H1 (cell line): ENCODE measurements around the gene CCSER2. TPM values are rescaled to one million over a fixed set of nuclear protein-coding genes. Genes with fewer than 3 reads are reported as not detected.

Experiments
- CTCF ChIA-PET: fragments of 300-600 bp; sonication (Branson Sonifier 250); formaldehyde crosslinking; loops from one replicate; lab custom pipeline; 2021; ENCODE audit not compliant: partially characterized antibody; lab: Charles Lee
- POLR2A ChIA-PET: fragments of 300-600 bp; sonication (Branson Sonifier 250); formaldehyde crosslinking; loops from one replicate; lab custom pipeline; 2021; ENCODE audit warnings: inconsistent platforms; ENCODE audit not compliant: partially characterized antibody; lab: Charles Lee
- DNase-seq, 2 experiments: peaks; one replicate each; pipeline versions ENCODE4 v3.0.0 to v3.0.0-alpha.2; 2010 to 2022; ENCODE audit warnings: low spot score in 2 of 2, low read depth in 1 of 2, mixed read lengths in 1 of 2
- FAIRE-seq: peaks from 2 replicates; lab custom pipeline; 2011; peaks lifted over from hg19 to GRCh38; lab: Jason Lieb, UNC
- H2AFZ ChIP-seq: 2 replicates; pipeline ENCODE4 v1.8.1; 2012; ENCODE audit warnings: low read length, inconsistent platforms
- H2AK5ac ChIP-seq: 2 replicates; pipeline ENCODE4 v1.6.1; 2013; ENCODE audit warnings: low read depth, low read length
- H2BK120ac ChIP-seq: replicated peaks from 2 replicates; pipeline ENCODE3; 2013; ENCODE audit warnings: low read depth, low read length, inconsistent platforms
- H2BK12ac ChIP-seq: 2 replicates; pipeline ENCODE4 v1.6.1; 2013; ENCODE audit warnings: low read depth, low read length
- H2BK15ac ChIP-seq: 2 replicates; pipeline ENCODE4 v1.6.1; 2013; ENCODE audit warnings: low read length
- H2BK20ac ChIP-seq: 2 replicates; pipeline ENCODE4 v1.6.1; 2013; ENCODE audit warnings: low read length
- H2BK5ac ChIP-seq: 2 replicates; pipeline ENCODE4 v1.6.1; 2013; ENCODE audit warnings: low read depth, low read length
- H3K14ac ChIP-seq: 2 replicates; pipeline ENCODE4 v1.6.1; 2013; ENCODE audit warnings: inconsistent platforms; ENCODE audit not compliant: insufficient read length
- H3K18ac ChIP-seq: 2 replicates; pipeline ENCODE4 v1.6.1; 2013; ENCODE audit warnings: low read length; ENCODE audit errors: extremely low read depth
- H3K23ac ChIP-seq: 2 replicates; pipeline ENCODE4 v1.6.1; 2013; ENCODE audit warnings: inconsistent platforms; ENCODE audit not compliant: insufficient read length
- H3K23me2 ChIP-seq: 2 replicates; pipeline ENCODE4 v1.6.1; 2013; ENCODE audit warnings: low read depth, low read length
- H3K27ac ChIP-seq: 2 replicates; pipeline ENCODE4 v1.6.1; 2011; ENCODE audit warnings: low read depth, low read length, inconsistent platforms
- H3K27me3 ChIP-seq, 4 experiments: replicated peaks in 1 of 4; 1 replicate in 1 of 4; 2 replicates in 3 of 4; pipeline versions ENCODE4 v1.6.1 to v1.8.1; 2011 to 2013; ENCODE audit warnings: low read length in 3 of 4, mild to moderate bottlenecking in 3 of 4, inconsistent platforms in 2 of 4, mixed read lengths in 2 of 4, moderate library complexity in 1 of 4; ENCODE audit not compliant: control insufficient read depth in 3 of 4, insufficient read depth in 3 of 4; ENCODE audit errors: extremely low read depth in 1 of 4
- H3K36me3 ChIP-seq, 4 experiments: 2 replicates each; pipeline versions ENCODE4 v1.6.1 to v1.8.1; 2011 to 2013; ENCODE audit warnings: mild to moderate bottlenecking in 4 of 4, low read length in 3 of 4, moderate library complexity in 2 of 4, control low read depth in 1 of 4, inconsistent platforms in 1 of 4; ENCODE audit not compliant: insufficient read depth in 4 of 4, control insufficient read depth in 2 of 4
- H3K4ac ChIP-seq: replicated peaks from 2 replicates; pipeline ENCODE3; 2013; ENCODE audit warnings: low read length, low read depth, mixed read lengths, inconsistent platforms; ENCODE audit not compliant: insufficient read length
- H3K4me1 ChIP-seq, 4 experiments: replicated peaks in 1 of 4; 1 replicate in 1 of 4; 2 replicates in 3 of 4; pipeline versions ENCODE4 v1.6.1 to v1.8.1; 2011 to 2013; ENCODE audit warnings: low read length in 3 of 4, inconsistent platforms in 2 of 4, mixed read lengths in 1 of 4; ENCODE audit not compliant: insufficient read depth in 4 of 4, control insufficient read depth in 3 of 4
- H3K4me2 ChIP-seq, 2 experiments: 2 replicates each; pipeline versions ENCODE4 v1.6.1 to v1.8.1; 2011 to 2013; ENCODE audit warnings: low read depth in 2 of 2, low read length in 2 of 2, control low read depth in 1 of 2, inconsistent platforms in 1 of 2, mild to moderate bottlenecking in 1 of 2; ENCODE audit not compliant: insufficient read depth in 1 of 2
- H3K4me3 ChIP-seq, 4 experiments: fragments of 200-600, 300-600 bp in 1 of 4; sonication (generic), shearing (Covaris generic), sonication (Bioruptor Twin) in 1 of 4; 2 replicates each; pipeline versions ENCODE4 v1.5.1 to v1.8.1; 2011 to 2016; ENCODE audit warnings: low read length in 4 of 4, low read depth in 3 of 4, control low read depth in 2 of 4, inconsistent platforms in 2 of 4, mild to moderate bottlenecking in 2 of 4, mixed read lengths in 1 of 4, moderate library complexity in 1 of 4; ENCODE audit not compliant: insufficient read depth in 2 of 4; ENCODE audit errors: extremely low read depth in 1 of 4
- H3K56ac ChIP-seq: replicated peaks from 2 replicates; pipeline ENCODE3; 2013; ENCODE audit warnings: low read depth, mild to moderate bottlenecking, mixed read lengths, low read length, inconsistent platforms; ENCODE audit not compliant: insufficient read length
- H3K79me1 ChIP-seq: 2 replicates; pipeline ENCODE4 v1.6.1; 2013; ENCODE audit warnings: low read depth, low read length, control low read depth
- H3K79me2 ChIP-seq, 2 experiments: 2 replicates each; pipeline versions ENCODE4 v1.6.1 to v1.8.1; 2012 to 2013; ENCODE audit warnings: low read length in 2 of 2, mild to moderate bottlenecking in 2 of 2, inconsistent platforms in 1 of 2; ENCODE audit not compliant: insufficient read depth in 2 of 2, control insufficient read depth in 1 of 2
- H3K9ac ChIP-seq, 4 experiments: replicated peaks in 1 of 4; 1 replicate in 1 of 4; 2 replicates in 3 of 4; pipeline versions ENCODE4 v1.6.1 to v1.8.1; 2011 to 2013; ENCODE audit warnings: low read depth in 3 of 4, low read length in 3 of 4, control low read depth in 2 of 4, mild to moderate bottlenecking in 2 of 4, moderate library complexity in 2 of 4, inconsistent platforms in 1 of 4; ENCODE audit errors: extremely low read depth in 1 of 4
- H3K9me3 ChIP-seq, 2 experiments: 2 replicates each; pipeline versions ENCODE4 v1.6.1 to v1.8.1; 2012 to 2013; ENCODE audit warnings: mild to moderate bottlenecking in 2 of 2, moderate library complexity in 2 of 2, control low read depth in 1 of 2, inconsistent platforms in 1 of 2, low read depth in 1 of 2, low read length in 1 of 2, mixed read lengths in 1 of 2; ENCODE audit not compliant: insufficient read depth in 2 of 2
- H4K20me1 ChIP-seq, 2 experiments: replicated peaks in 1 of 2; 2 replicates each; pipeline versions ENCODE3 to v1.8.1; 2011 to 2013; ENCODE audit warnings: inconsistent platforms in 2 of 2, low read length in 2 of 2, mild to moderate bottlenecking in 1 of 2; ENCODE audit not compliant: insufficient read depth in 2 of 2, control insufficient read depth in 1 of 2
- H4K5ac ChIP-seq: 2 replicates; pipeline ENCODE4 v1.6.1; 2013; ENCODE audit warnings: low read length, low read depth, mixed read lengths, inconsistent platforms; ENCODE audit not compliant: insufficient read length
- H4K8ac ChIP-seq: 2 replicates; pipeline ENCODE4 v1.8.0; 2013; ENCODE audit warnings: mild to moderate bottlenecking, moderate library complexity, low read length, inconsistent platforms; ENCODE audit not compliant: insufficient read depth; ENCODE audit errors: extremely low read depth
- H4K91ac ChIP-seq: replicated peaks from 2 replicates; pipeline ENCODE3; 2013; ENCODE audit warnings: low read length, mixed read lengths, inconsistent platforms; ENCODE audit not compliant: insufficient read length
- BACH1 ChIP-seq: IDR thresholded peaks from 2 replicates; pipeline ENCODE4 v1.6.1; 2012; ENCODE audit warnings: low read length, improper control_type of control experiment
- CBX8 ChIP-seq: fragments of 300-800, 300-1000 bp; sonication (generic); IDR thresholded peaks from 2 replicates; pipeline ENCODE4 v1.7.1; 2016; ENCODE audit warnings: low read depth, low read length, borderline replicate concordance
- CHD1 ChIP-seq: IDR thresholded peaks from 2 replicates; pipeline ENCODE4 v1.6.1; 2012; ENCODE audit warnings: low read depth, low read length, improper control_type of control experiment
- GABPA ChIP-seq: IDR thresholded peaks from 2 replicates; pipeline ENCODE4 v1.6.1; 2011; ENCODE audit warnings: mild to moderate bottlenecking, low read length, moderate library complexity, borderline replicate concordance; ENCODE audit not compliant: insufficient read depth
- HDAC2 ChIP-seq, 2 experiments: fragments of 300-600 bp in 1 of 2; sonication (generic) in 1 of 2; IDR thresholded peaks; 2 replicates each; pipeline ENCODE4 v1.6.1; 2011 to 2012; ENCODE audit warnings: low read depth in 2 of 2, low read length in 2 of 2, mild to moderate bottlenecking in 2 of 2, moderate library complexity in 2 of 2, borderline replicate concordance in 1 of 2, inconsistent platforms in 1 of 2
- HDAC6 ChIP-seq: IDR thresholded peaks from one replicate; pipeline ENCODE4 v1.7.1; 2012; ENCODE audit warnings: low read depth, mild to moderate bottlenecking, inconsistent platforms, low read length, moderate library complexity
- JUND ChIP-seq: IDR thresholded peaks from 2 replicates; pipeline ENCODE4 v1.6.1; 2011; ENCODE audit warnings: mild to moderate bottlenecking, improper control_type of control experiment, low read length
- MAFK ChIP-seq: IDR thresholded peaks from 2 replicates; pipeline ENCODE4 v1.6.1; 2012; ENCODE audit warnings: low read depth, mild to moderate bottlenecking, improper control_type of control experiment, low read length
- POLR2A ChIP-seq, 2 experiments: IDR thresholded peaks; 1 replicate in 1 of 2; 2 replicates in 1 of 2; pipeline ENCODE4 v1.6.1; 2011; ENCODE audit warnings: low read depth in 2 of 2, low read length in 2 of 2, mild to moderate bottlenecking in 2 of 2; ENCODE audit errors: control extremely low read depth in 1 of 2
- POLR2AphosphoS5 ChIP-seq: IDR thresholded peaks from 2 replicates; pipeline ENCODE4 v1.6.1; 2011; ENCODE audit warnings: low read depth, low read length
- RFX5 ChIP-seq: IDR thresholded peaks from 2 replicates; pipeline ENCODE4 v1.6.1; 2011; ENCODE audit warnings: low read depth, low read length, improper control_type of control experiment, borderline replicate concordance
- SIRT6 ChIP-seq: IDR thresholded peaks from one replicate; pipeline ENCODE4 v1.7.1; 2012; ENCODE audit warnings: low read length, inconsistent platforms
- SIX5 ChIP-seq: IDR thresholded peaks from 2 replicates; pipeline ENCODE4 v1.6.1; 2011; ENCODE audit warnings: mild to moderate bottlenecking, low read depth, low read length
- SP1 ChIP-seq: IDR thresholded peaks from 2 replicates; pipeline ENCODE4 v1.6.1; 2011; ENCODE audit warnings: low read depth, low read length
- ZNF274 ChIP-seq: IDR thresholded peaks from 2 replicates; pipeline ENCODE4 v1.7.0; 2012; ENCODE audit warnings: low read length, borderline replicate concordance; ENCODE audit errors: extremely low read depth
- WGBS, 2 experiments: shearing (Covaris generic) in 1 of 2; methylation state at CpG; one replicate each; pipeline versions ENCODE4 v1.1.6 to v1.1.7; 2013 to 2015; ENCODE audit warnings: low lambda C conversion rate in 2 of 2, mixed read lengths in 2 of 2, inconsistent platforms in 1 of 2, low coverage in 1 of 2, missing lambda C conversion rate in 1 of 2; ENCODE audit not compliant: insufficient replicate concordance in 2 of 2, insufficient coverage in 1 of 2, insufficient read length in 1 of 2; ENCODE audit errors: extremely low coverage in 1 of 2, missing lambda C conversion rate in 1 of 2; 5-methylcytosine and 5-hydroxymethylcytosine counted together
- polyA plus RNA-seq, 7 experiments: library from polyadenylated mRNA; depleted of rRNA in 3 of 7; stranded (reverse) in 5 of 7; unstranded in 2 of 7; fragments of >200 nt in 5 of 7; fragments of 200-250 nt in 2 of 7; gene quantifications; 1 replicate in 5 of 7; 2 replicates in 1 of 7; 4 replicates in 1 of 7; pipeline versions ENCODE4 v1.2.1 to v1.2.3, GENCODE V29; 2011 to 2013; ENCODE audit warnings: missing spikeins in 2 of 7, mixed read lengths in 2 of 7
- total RNA-seq: library from RNA; stranded (reverse); fragmentation: NEBNext Ultra II Directional; extraction: Animal tissue kit (Norgen Biotek cat#: 25700); gene quantifications from 2 replicates; pipeline ENCODE4 v1.2.1, GENCODE V29; 2021

The CCSER2 gene
- total and polyA plus RNA-seq, 2 of the 8 experiments (the other 6 are each of a cell fraction or from before 2014, with no cell fraction given), result 6.9 to 30.5 TPM

- Histone ChIP-seq H3K79me2 (peaks cover 0 to 52% of the 10 kb centered on the region in 2 experiments; a peak in 2 of 4 replicates), H2AK5ac (no peak overlapping the region), H3K27me3 (peaks cover 0 to 1% (median 0%) of the 10 kb centered on the region in 4 experiments; a peak in 1 of 7 replicates)
- TF ChIP-seq CBX8 (no peak), SIX5 (no peak), BACH1 (no peak), JUND (no peak), SP1 (no peak), POLR2A (IDR thresholded peaks at IDR 0.05; ENCODE audit: control extremely low read depth in 1 of 2, low read depth in 2 of 2, low read length in 2 of 2) (no peak), RFX5 (no peak), MAFK (no peak), HDAC6 (no peak), CHD1 (no peak), POLR2AphosphoS5 (no peak), SIRT6 (no peak), ZNF274 (no peak), GABPA (no peak), HDAC2 (IDR thresholded peaks at IDR 0.05; ENCODE audit: borderline replicate concordance in 1 of 2, low read depth in 2 of 2, low read length in 2 of 2) (no peak)
These were observed 37.0 kb downstream of the CCSER2 start for GRCh38 chr10:84365335-84365881.

More at GRCh38 chr10:84365335-84365881, 37.0 kb downstream of the CCSER2 start:
- Histone ChIP-seq H3K18ac (no peak overlapping the region), H3K79me1 (peaks cover 5% of the 10 kb centered on the region; the same call in 1 of the 2 replicates), H4K20me1 (peaks cover 0 to 2% of the 10 kb centered on the region in 2 experiments), H2BK5ac (no peak overlapping the region), H3K36me3 (no peaks in the 10 kb centered on the region), H2BK12ac (no peak overlapping the region), H2BK20ac (no peak overlapping the region), H3K14ac (no peak overlapping the region), H3K23me2 (no peaks in the 10 kb centered on the region), H3K9me3 (no peaks in the 10 kb centered on the region), H3K4me1 (peaks cover 0 to 6% (median 2%) of the 10 kb centered on the region in 4 experiments; a peak in 2 of 7 replicates), H3K4me2 (no peak overlapping the region), H3K4ac (no peak overlapping the region), H2BK15ac (no peak overlapping the region), H3K4me3 (no peak overlapping the region), H3K56ac (no peak overlapping the region), H4K5ac (no peak overlapping the region), H3K27ac (no peak overlapping the region), H2BK120ac (no peak overlapping the region), H4K8ac (no peak overlapping the region), H3K9ac (no peak overlapping the region), H3K23ac (no peak overlapping the region), H2AFZ (no peak overlapping the region), H4K91ac (no peak overlapping the region)
- FAIRE-seq (no peak), DNase-seq (no peak)
- CTCF ChIA-PET, result interaction anchor here (0.7 to 5.5 kb wide), 10 partner anchors 9 to 248 kb away, joined by 3 to 53 read pairs (median 4); no protein-coding TSS in a partner anchor
- 92% methylated on average over 5 of the region's 5 CpGs; no CpG with 5 or more reads in 1 of the 2 experiments for WGBS, 2 experiments
- POLR2A ChIA-PET, result interaction anchor here (0.8 kb wide), 1 partner anchor 13 kb away, joined by 3 read pairs; no protein-coding TSS in a partner anchor
